GM18873 (cell line): ENCODE measurements around the gene SOX9.

Experiments
- ATAC-seq: cut with Tn5 transposase; IDR thresholded peaks from one replicate; pipeline ENCODE4 v1.9.1; 2021; ENCODE audit warnings: mild to moderate bottlenecking, moderate library complexity, moderate number of reproducible peaks; ENCODE audit not compliant: unreplicated experiment, low FRiP score

Gene SOX9

GRCh38 chr17:72152387-72152929 lies 31.6 kb downstream of the SOX9 start:
- no peak for ATAC-seq

GRCh38 chr17:72158895-72159885 lies 38.4 kb downstream of the SOX9 start:
- no peak for ATAC-seq

- no peak for ATAC-seq
Measured at GRCh38 chr17:72162569-72162968, 41.7 kb downstream of the SOX9 start.

GRCh38 chr17:72163474-72163873 lies 42.7 kb downstream of the SOX9 start:
- ATAC-seq: no peak

GRCh38 chr17:72164158-72164739 lies 43.4 kb downstream of the SOX9 start:
- no peak for ATAC-seq

- ATAC-seq: no peak
Measured at GRCh38 chr17:72165192-72165866, 44.5 kb downstream of the SOX9 start.

- no peak for ATAC-seq
Measured at GRCh38 chr17:72165867-72166439, 45.1 kb downstream of the SOX9 start.

GRCh38 chr17:72167593-72167992 lies 46.8 kb downstream of the SOX9 start:
- no peak for ATAC-seq

GRCh38 chr17:72169823-72170222 lies 49.0 kb downstream of the SOX9 start:
- ATAC-seq: no peak

- ATAC-seq: no peak
Measured at GRCh38 chr17:72171703-72172667, 51.2 kb downstream of the SOX9 start.

GRCh38 chr17:72173499-72174116 lies 52.8 kb downstream of the SOX9 start:
- no peak for ATAC-seq

GRCh38 chr17:72175263-72175662 lies 54.4 kb downstream of the SOX9 start:
- no peak for ATAC-seq
